Measurements from ENCODE around the gene PLEKHM3. TPM values are rescaled to one million over a fixed set of nuclear protein-coding genes. Genes with fewer than 3 reads are reported as not detected.

The PLEKHM3 gene
- total RNA-seq, 4 donors from 2014 or later, result 5.6 to 8.8 (median 6.8) TPM

DNA sequence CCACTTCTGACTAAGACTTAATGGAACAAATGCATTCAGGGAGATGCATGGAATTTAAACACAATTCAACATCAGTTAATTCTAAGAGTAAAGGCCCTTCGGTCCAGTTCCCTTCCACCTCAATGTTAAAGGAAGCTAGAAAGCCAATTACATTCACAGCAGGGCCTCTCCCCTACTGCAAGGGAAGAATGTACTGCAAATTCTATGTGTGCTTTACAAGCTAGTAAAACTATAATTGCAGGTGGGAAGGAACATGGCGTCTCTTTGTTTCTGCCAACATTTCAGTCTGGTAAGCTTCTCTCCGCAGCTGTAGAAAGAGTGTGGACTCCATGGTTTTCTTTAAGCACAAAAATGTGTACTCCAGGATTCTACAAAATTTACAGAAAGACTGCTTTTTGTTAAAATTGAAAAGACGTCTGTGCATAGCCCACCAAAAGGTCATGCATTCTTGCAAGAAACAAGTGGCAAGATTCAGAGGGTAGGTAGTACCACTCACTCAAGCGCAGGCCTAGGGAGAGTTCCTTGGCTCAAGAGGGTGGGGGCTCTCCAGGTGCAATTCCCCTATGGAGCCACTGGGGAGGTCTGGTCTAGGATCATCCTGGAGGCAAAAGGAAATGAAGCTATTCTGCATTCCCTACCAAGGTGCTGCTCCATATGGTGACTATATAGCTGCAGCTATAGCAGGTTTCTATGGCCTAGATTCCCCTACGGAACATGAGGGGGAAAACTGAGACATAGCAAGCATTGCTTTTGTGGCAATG is 128.6 kb downstream of the PLEKHM3 start:
- H3K27ac ChIP-seq, result no peak overlapping the region

DNA sequence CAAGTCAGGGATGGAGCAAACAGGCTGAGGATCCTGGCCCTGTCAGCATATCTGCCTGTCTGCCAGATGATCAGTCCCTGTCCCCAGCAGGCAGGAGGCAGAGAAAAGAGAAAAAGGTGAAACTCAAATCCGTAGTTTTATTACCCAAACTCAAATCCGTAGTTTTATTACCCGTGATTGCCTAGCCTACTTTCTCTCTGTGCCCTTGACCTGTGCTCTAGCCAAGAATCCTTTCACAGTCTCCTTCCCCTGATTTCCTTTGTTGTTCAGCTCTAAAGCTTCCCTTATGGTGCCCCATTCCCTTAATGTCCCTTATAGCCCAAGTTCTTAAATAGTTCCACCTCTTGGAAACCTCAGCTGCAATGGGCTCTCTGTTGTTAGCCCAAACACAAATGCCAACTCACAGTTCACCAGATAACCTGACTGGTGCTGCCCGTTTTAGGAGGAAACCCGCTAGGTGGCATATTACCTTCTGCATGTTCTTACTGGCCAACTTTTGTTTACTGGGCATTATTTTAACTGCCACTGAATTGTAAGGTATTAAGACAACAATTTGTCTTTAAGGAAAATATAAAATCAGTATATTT is 130.0 kb downstream of the PLEKHM3 start:
- in situ Hi-C loops (cut with MboI; ENCODE audit: low sequenced_read_pairs in 4 of 4) (no loop called here), intact Hi-C loops (cut with DNase I; ENCODE audit: low total_unique reads) (no loop called here)
- no peak for TF ChIP-seq POLR2A (IDR thresholded peaks at IDR 0.05)
- TF ChIP-seq, protein P1, sequence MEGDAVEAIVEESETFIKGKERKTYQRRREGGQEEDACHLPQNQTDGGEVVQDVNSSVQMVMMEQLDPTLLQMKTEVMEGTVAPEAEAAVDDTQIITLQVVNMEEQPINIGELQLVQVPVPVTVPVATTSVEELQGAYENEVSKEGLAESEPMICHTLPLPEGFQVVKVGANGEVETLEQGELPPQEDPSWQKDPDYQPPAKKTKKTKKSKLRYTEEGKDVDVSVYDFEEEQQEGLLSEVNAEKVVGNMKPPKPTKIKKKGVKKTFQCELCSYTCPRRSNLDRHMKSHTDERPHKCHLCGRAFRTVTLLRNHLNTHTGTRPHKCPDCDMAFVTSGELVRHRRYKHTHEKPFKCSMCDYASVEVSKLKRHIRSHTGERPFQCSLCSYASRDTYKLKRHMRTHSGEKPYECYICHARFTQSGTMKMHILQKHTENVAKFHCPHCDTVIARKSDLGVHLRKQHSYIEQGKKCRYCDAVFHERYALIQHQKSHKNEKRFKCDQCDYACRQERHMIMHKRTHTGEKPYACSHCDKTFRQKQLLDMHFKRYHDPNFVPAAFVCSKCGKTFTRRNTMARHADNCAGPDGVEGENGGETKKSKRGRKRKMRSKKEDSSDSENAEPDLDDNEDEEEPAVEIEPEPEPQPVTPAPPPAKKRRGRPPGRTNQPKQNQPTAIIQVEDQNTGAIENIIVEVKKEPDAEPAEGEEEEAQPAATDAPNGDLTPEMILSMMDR (IDR thresholded peaks at IDR 0.05 in 4 of 5, conservative IDR thresholded peaks at IDR 0.05 in 1 of 5), result no peak
- DNase-seq (no peak), ATAC-seq (no peak)
- H3K9me3 ChIP-seq, result no peaks in the 10 kb centered on the region
- no peak overlapping the region for H3K4me3 ChIP-seq
- no peak overlapping the region for H3K27ac ChIP-seq
- no peaks in the 10 kb centered on the region for H3K27me3 ChIP-seq
- H3K36me3 ChIP-seq, result no peaks in the 10 kb centered on the region
- H3K4me1 ChIP-seq, result no peaks in the 10 kb centered on the region

More for the DNA sequence above, 128.6 kb downstream of the PLEKHM3 start:
- Histone ChIP-seq H3K36me3 (no peaks in the 10 kb centered on the region), H3K4me1 (no peaks in the 10 kb centered on the region), H3K4me3 (no peak overlapping the region), H3K27me3 (no peaks in the 10 kb centered on the region), H3K9me3 (no peaks in the 10 kb centered on the region)
- DNase-seq (no peak), ATAC-seq (no peak)
- in situ Hi-C loops (cut with MboI; ENCODE audit: low sequenced_read_pairs in 4 of 4), result no loop called here
- no peak for TF ChIP-seq POLR2A (IDR thresholded peaks at IDR 0.05)
- TF ChIP-seq, protein P1 (IDR thresholded peaks at IDR 0.05 in 4 of 5, conservative IDR thresholded peaks at IDR 0.05 in 1 of 5), result no peak
- intact Hi-C loops (cut with DNase I; ENCODE audit: low total_unique reads), result no loop called here

DNA sequence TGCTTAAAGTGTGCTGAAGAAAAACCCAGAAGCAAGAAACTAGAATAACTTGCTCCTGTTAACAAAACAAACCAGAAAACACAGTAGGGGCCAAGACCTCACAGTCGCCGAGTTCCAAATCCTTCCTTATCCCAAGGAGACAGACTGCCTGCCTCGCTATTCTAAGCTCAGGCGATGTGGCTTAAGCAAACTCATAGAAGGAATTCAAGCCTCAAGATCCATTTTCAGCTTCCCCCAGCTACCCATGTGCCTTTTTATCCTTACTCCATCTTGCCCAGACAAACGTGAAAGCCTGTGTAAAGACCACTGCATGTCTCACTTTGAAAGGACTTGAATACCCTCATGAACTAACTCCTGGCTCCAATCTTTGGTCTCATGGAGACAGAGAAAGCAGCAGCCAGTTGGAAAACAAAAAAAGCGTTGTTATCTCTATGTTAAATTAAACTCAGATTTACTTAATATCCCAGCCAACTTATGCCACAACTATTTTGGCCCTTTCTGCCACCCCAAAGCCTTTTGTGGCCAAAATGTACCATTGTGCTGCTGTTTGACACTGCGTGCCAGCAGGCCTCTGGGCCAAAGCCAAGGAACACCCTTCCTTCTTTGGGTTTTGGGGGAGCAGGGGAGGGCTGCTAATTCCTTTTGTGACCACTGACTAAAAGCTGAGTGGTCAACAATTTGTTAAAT is 132.5 kb downstream of the PLEKHM3 start:
- in situ Hi-C loops (cut with MboI; ENCODE audit: low sequenced_read_pairs in 4 of 4), result no loop called here

DNA sequence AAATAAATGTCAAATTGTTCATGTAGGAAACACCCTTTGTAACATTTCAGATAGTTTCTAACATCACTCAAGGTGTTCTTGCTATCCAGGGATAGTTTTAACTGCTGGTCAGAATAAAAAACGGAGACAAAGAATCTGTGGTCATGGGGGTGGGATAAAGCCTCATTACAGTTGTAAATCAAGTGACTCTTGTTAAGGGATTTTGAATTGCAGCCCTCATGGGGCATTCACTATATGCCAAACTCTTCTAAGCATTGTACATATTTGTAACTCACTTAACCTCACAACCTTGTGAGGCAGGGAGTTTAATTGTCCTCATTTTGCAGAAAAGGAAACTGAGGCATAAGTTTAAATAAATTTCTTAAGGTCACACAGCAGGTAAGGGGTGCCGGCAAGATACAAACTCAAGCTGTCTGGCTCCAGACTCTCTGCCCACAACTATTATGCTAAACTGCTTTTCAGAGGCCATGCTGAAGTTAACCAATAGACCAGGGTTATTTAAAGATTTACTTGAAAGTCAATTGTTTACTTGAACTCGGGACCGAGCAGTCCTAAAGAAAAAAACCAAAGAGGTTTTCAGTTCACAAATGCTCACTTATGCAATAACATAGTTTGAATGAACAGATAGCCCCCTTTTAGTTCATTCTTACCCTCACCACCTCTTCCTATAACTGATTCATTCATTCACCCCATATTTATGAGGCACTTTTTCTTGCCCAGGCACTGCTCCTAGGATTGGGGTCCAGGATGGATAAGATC is 134.1 kb downstream of the PLEKHM3 start:
- intact Hi-C loops (cut with DNase I; ENCODE audit: low total_unique reads), result no loop called here
- no peak for DNase-seq
- H3K27me3 ChIP-seq, result no peaks in the 10 kb centered on the region
- no peak overlapping the region for H3K4me3 ChIP-seq
- H3K9me3 ChIP-seq, result no peaks in the 10 kb centered on the region
- no peak for ATAC-seq
- no peak overlapping the region for H3K27ac ChIP-seq
- H3K4me1 ChIP-seq, result peaks cover 0 to 10% of the 10 kb centered on the region in 2 donors
- H3K36me3 ChIP-seq, result no peaks in the 10 kb centered on the region
- in situ Hi-C loops (cut with MboI; ENCODE audit: low sequenced_read_pairs in 4 of 4), result no loop called here
- TF ChIP-seq, protein P1 (IDR thresholded peaks at IDR 0.05 in 4 of 5, conservative IDR thresholded peaks at IDR 0.05 in 1 of 5), result no peak
- no peak for TF ChIP-seq POLR2A (IDR thresholded peaks at IDR 0.05)

More for the DNA sequence above, 132.5 kb downstream of the PLEKHM3 start:
- ATAC-seq (no peak), DNase-seq (no peak)
- intact Hi-C loops (cut with DNase I; ENCODE audit: low total_unique reads), result no loop called here
- no peaks in the 10 kb centered on the region for H3K36me3 ChIP-seq
- no peaks in the 10 kb centered on the region for H3K27me3 ChIP-seq
- no peaks in the 10 kb centered on the region for H3K9me3 ChIP-seq
- no peak overlapping the region for H3K4me3 ChIP-seq
- TF ChIP-seq POLR2A (IDR thresholded peaks at IDR 0.05), result no peak
- TF ChIP-seq, protein P1 (IDR thresholded peaks at IDR 0.05 in 4 of 5, conservative IDR thresholded peaks at IDR 0.05 in 1 of 5), result no peak
- H3K27ac ChIP-seq, result no peak overlapping the region
- H3K4me1 ChIP-seq, result peaks cover 0 to 2% of the 10 kb centered on the region in 2 donors

Measured in gastrocnemius medialis (tissue), 4 donors.